HG02970 (cell line): Measurements from ENCODE around the gene PKD2L1.

Experiments used
- ATAC-seq: cut with Tn5 transposase; IDR thresholded peaks from one replicate; pipeline ENCODE4 v1.9.1; 2021; ENCODE audit warnings: mild to moderate bottlenecking, moderate library complexity, moderate number of reproducible peaks; ENCODE audit not compliant: unreplicated experiment, low FRiP score

The PKD2L1 gene

DNA sequence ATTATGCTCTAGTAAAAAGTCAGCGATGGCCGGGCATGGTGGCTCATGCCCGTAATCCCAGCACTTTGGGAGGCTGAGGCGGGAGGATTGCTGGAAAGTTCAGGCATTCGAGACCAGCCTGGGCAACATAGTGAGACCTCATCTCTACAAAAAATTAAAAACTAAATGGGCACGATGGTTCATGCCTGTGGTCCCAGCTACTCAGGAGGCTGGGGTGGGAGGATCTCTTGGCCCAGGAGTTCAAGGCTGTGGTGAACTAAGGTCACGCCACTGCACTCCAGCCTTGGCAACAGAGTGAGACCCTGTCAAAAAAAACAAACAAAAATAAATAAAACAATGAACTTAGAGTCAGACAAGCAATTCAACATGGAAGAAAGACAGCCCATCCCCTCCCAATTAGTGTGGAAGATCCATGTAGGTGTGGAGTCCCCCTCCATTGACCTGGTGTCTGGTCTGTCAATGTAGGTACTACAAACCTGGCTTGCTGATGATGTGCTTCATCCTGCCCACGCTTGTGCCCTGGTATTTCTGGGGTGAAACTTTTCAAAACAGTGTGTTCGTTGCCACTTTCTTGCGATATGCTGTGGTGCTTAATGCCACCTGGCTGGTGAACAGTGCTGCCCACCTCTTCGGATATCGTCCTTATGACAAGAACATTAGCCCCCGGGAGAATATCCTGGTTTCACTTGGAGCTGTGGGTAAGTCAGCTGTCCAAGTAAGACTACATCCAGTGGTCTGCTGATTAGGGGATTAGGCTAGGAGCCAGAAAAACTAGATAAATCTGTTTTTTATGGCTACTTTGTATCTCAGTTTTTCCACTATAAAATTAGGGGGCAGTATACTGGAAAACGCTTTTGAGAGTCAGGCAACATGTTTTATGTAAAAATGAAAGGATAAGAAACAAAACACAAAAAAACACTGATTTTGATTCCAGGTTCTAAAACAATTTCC is 26.3 kb upstream of the PKD2L1 start:
- no peak for ATAC-seq

DNA sequence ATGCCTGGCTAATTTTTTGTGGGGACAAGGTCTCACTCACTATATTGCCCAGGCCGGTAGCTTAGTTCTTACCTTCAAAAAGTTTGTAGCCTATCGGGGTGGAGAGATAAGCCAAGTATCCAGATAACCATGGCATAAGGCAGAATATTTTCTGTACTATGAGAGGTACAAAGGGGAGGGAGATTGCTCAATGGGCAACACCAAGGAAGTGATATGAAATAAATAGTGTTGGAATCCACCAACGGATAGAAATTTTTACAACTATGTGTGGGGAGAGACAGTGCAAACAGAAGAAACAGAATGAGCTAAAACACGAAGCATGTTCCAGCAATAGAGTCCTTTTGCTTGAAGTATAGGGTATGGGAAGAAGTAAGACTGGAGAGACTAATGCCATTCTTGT is 25.1 kb upstream of the PKD2L1 start:
- ATAC-seq: no peak

DNA sequence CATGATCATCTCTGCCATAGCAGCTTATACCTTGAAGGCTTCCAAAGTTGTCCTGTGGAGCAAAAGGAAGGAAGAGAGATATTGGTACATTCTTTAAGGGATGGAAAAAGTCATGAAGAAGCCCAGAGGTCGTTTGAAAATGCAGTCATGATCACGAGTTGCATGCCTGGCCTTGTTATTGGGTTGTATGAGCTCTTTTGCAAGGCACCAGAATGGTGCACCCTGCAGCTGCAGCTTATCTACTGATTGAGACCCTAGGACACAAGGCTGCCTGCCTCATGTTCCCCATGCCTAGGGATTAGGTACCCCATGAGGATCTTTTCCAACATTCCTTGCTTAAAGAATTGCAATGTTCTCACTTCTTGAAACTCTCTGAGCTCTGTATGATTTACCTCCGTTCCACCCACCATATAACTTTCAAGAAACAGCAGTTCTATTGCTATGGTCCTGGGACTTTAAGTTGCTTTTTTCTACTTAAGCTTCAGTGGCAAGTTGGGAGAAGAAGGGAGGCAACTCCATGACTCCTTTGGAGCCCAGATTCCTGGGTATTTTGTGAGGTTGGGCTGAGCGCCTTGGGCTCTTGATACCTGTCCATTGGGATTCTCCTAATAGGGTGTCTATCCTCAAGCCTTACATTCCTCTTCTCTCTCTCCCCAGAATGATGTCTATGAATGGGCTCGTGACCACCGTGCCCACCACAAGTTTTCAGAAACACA is 23.9 kb upstream of the PKD2L1 start:
- no peak for ATAC-seq

DNA sequence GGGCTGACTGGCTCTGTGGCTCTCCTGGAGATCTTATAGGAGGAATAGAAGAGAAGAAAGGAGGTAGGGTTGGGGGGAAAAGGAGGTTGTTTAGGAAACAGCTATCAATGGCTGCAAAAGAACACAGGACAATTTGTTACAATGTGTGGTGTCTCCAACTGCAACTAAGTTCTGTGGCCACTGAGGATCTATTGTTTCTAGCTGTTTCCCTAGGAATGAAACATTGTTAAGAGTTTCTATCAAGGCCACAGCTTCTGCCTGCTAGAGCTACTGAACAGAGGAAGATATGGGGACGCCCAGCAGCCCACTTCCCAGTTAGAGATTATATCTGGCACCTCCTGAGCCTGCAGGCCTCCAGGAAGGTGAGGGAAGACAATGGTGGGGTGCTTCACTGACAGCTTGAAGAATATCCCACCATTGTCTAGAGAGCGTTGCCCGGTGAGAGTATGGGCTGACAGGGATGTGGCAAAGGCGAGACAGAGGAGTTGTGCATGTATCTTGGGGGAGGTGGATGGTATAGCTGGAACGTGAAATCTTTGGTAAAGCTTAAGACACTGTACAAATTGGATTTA is 21.0 kb upstream of the PKD2L1 start:
- no peak for ATAC-seq

- no peak for ATAC-seq
These were observed 19.6 kb upstream of the PKD2L1 start for GRCh38 chr10:100349672-100350071.

DNA sequence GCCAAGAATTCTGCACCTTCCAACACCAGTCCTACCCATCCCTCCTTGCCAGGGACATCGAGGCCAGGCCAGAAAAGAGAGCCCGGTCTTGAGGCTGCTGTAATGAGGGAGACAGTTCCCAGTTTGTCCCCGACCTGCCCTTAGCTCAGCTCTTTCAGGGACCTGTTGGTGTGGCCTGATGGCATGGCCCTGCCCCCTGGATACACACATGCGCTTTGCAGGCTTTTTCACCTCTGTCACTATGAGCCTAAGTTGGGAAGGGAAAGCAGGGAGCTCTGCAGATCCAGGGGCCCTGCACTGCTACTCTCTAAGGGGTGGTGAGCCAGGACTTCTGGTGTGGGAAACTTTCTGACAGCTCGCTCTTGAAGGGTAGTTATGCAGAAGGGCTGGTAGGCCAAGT is 19.1 kb upstream of the PKD2L1 start:
- ATAC-seq: no peak

GRCh38 chr10:100348389-100348927 is 18.4 kb upstream of the PKD2L1 start:
- no peak for ATAC-seq

- ATAC-seq: no peak
These were observed 17.7 kb upstream of the PKD2L1 start for GRCh38 chr10:100347568-100348195.

- peak; percentile 94 for ATAC-seq
These were observed 16.9 kb upstream of the PKD2L1 start, which contains the start of gene SCD for GRCh38 chr10:100346765-100347567. Gene SCD, plus strand, starts transcription at chr10:100347233. Its CDS starts 272 bp downstream, at chr10:100347505.

DNA sequence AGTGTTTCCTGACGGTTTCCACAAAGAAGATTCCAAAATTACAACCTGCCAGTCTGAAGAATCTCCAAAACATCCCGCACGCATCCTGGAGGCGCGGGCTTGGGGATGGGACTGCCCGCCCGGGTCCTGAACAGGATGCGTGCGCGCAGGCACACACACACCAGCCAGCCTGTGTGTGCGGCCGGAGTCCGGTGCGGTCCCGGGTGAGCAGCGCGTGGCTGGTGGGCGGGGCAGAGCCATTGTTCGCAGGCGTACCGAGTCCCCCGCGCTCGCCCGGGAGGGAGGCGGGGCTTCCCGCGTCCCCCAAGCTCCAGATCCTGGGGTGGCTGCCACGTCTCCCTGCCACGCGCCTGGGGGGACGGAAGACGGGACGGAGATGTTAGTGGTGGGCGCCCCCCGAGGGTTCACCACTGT is 16.3 kb upstream of the PKD2L1 start:
- ATAC-seq: peak; percentile 40

GRCh38 chr10:100345570-100346330 is 15.7 kb upstream of the PKD2L1 start:
- ATAC-seq: no peak

- ATAC-seq: no peak
These were observed 14.3 kb upstream of the PKD2L1 start for GRCh38 chr10:100344241-100344788.

DNA sequence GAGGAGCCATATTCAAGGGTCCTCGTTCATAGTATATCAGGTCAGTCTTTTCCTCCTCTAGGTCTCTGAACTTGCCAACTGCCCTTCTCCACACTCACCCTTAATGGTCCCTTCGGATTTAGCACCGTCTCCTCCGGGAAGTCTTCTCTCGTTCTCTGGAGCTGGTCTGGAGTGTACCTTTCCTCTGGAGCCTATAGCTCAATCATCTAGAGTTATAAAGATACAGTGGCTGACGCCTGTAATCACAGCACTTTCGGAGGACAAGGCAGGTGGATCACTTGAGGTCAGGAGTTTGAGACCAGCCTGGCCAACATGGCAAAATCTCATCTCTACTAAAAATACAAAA is 12.6 kb upstream of the PKD2L1 start:
- no peak for ATAC-seq

- ATAC-seq: no peak
These were observed 12.1 kb upstream of the PKD2L1 start for GRCh38 chr10:100341953-100342626.

GRCh38 chr10:100340948-100341847 is 11.2 kb upstream of the PKD2L1 start:
- no peak for ATAC-seq

DNA sequence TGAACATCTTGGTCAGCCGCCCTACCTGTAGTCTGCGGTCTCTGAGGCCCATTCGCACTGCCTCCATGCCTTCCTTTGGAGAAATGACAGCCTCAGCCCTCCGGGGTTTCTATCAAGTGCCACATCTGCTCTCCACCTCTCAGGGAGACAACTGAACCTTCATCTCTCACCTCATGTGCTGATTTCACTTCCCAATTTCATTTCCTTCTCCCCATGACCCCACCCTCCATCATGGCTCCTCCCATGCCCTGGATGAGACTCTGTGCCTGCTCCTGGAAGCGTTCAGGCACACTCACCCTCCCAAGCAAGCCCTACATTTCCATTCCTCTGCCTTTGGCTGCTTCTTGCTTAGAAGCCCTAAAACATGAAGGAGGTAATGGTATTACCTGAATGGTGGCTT is 9.2 kb upstream of the PKD2L1 start:
- no peak for ATAC-seq

DNA sequence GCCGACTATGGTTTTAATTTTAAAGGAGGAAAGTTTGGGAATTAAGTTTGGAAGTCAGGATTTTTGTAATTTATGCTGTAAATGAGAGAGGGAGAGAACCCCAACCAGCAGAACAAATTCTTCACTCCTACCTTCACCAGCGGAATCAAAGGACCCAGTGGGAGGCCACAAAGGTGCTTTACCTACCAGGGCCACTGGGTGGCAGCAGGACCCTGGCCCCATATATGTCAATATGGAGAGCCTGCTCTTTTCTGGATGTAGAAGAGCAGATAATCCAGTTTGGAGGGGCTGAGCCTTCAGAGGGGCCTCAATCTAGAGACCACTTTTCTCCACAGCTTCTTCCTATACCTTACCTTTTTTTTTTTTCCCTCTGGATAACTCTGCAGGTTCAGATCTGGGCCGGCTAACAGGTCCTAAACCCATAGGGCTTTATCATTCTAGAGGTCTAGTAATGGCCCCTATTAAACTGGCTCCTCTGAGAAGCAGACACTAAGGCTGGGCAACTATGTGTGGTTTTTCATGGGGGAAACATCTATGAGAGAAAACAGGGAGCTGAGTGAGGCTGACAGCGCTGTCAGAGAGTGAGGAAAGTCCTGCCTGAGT is 8.5 kb upstream of the PKD2L1 start:
- no peak for ATAC-seq
